Dermis blood vessel endothelial cell (primary cell): Measurements from ENCODE around the gene SYNPO2. TPM values are rescaled to one million over a fixed set of nuclear protein-coding genes. Genes with fewer than 3 reads are reported as not detected.

Source experiments
- DNase-seq: peaks from one replicate; pipeline ENCODE4 v3.0.0; 2010
- total RNA-seq: library from RNA; depleted of rRNA; stranded (reverse); fragments of >200 nt; gene quantifications from 2 replicates; pipeline ENCODE4 v1.2.3, GENCODE V29; 2014

Gene SYNPO2
- total RNA-seq, 1 donor from 2014 or later, result 0.17 TPM

- no peak for DNase-seq
Measured at GRCh38 chr4:118879409-118879808, 9.2 kb upstream of the SYNPO2 start.

GRCh38 chr4:118881512-118882146 lies 7.0 kb upstream of the SYNPO2 start:
- no peak for DNase-seq

GRCh38 chr4:118883861-118884260 lies 4.8 kb upstream of the SYNPO2 start:
- DNase-seq, result no peak

- DNase-seq, result no peak
Measured at GRCh38 chr4:118884716-118885115, 3.9 kb upstream of the SYNPO2 start.

- DNase-seq, result no peak
Measured at GRCh38 chr4:118889312-118889691, 648 bp downstream of the SYNPO2 start.

- DNase-seq, result no peak
Measured at GRCh38 chr4:118894034-118894433, 5.4 kb downstream of the SYNPO2 start.

GRCh38 chr4:118898221-118898620 lies 9.6 kb downstream of the SYNPO2 start:
- no peak for DNase-seq

GRCh38 chr4:118898684-118899138 lies 10.1 kb downstream of the SYNPO2 start:
- DNase-seq, result no peak

- DNase-seq, result no peak
Measured at GRCh38 chr4:118904418-118904817, 15.8 kb downstream of the SYNPO2 start.

GRCh38 chr4:118904935-118905334 lies 16.3 kb downstream of the SYNPO2 start:
- no peak for DNase-seq

- peak; percentile 51 for DNase-seq
Measured at GRCh38 chr4:118905566-118905965, 16.9 kb downstream of the SYNPO2 start.

- no peak for DNase-seq
Measured at GRCh38 chr4:118909173-118909956, 20.7 kb downstream of the SYNPO2 start.

GRCh38 chr4:118910221-118910620 lies 21.6 kb downstream of the SYNPO2 start:
- no peak for DNase-seq

- DNase-seq, result no peak
Measured at GRCh38 chr4:118911238-118911703, 22.6 kb downstream of the SYNPO2 start.

- no peak for DNase-seq
Measured at GRCh38 chr4:118915468-118915867, 26.8 kb downstream of the SYNPO2 start.

GRCh38 chr4:118916691-118917289 lies 28.1 kb downstream of the SYNPO2 start:
- no peak for DNase-seq

GRCh38 chr4:118917582-118917981 lies 28.9 kb downstream of the SYNPO2 start:
- DNase-seq, result no peak

- peak; percentile 76 for DNase-seq
Measured at GRCh38 chr4:118918388-118918787, 29.7 kb downstream of the SYNPO2 start.

GRCh38 chr4:118920247-118920646 lies 31.6 kb downstream of the SYNPO2 start:
- peak; percentile 10 for DNase-seq

GRCh38 chr4:118921786-118922185 lies 33.1 kb downstream of the SYNPO2 start:
- DNase-seq, result no peak

GRCh38 chr4:118923891-118924290 lies 35.2 kb downstream of the SYNPO2 start:
- no peak for DNase-seq

GRCh38 chr4:118927974-118928373 lies 39.3 kb downstream of the SYNPO2 start:
- DNase-seq, result no peak

- no peak for DNase-seq
Measured at GRCh38 chr4:118930255-118930654, 41.6 kb downstream of the SYNPO2 start.

- DNase-seq, result no peak
Measured at GRCh38 chr4:118931786-118932185, 43.1 kb downstream of the SYNPO2 start.
